Mucosa of descending colon (tissue), 3 donors: ENCODE data around the gene KSR1. TPM values are rescaled to one million over a fixed set of nuclear protein-coding genes. Genes with fewer than 3 reads are reported as not detected.

Experiments used
- ATAC-seq: fragments of 200-7000 bp; cut with Tn5 transposase; one replicate; pipeline ENCODE4 v1.9.1; 2020; ENCODE audit warnings: mild to moderate bottlenecking, moderate library complexity
- DNase-seq, 3 donors: peaks; one replicate each; pipeline ENCODE4 v3.0.0-alpha.2; 2020
- H3K36me3 ChIP-seq: fragments of 200-600 bp; one replicate; pipeline ENCODE4 v1.8.0; 2021; ENCODE audit warnings: low read depth, mild to moderate bottlenecking
- H3K4me1 ChIP-seq: fragments of 200-600 bp; one replicate; pipeline ENCODE4 v1.8.0; 2021; ENCODE audit warnings: low read depth, mild to moderate bottlenecking
- H3K4me3 ChIP-seq: fragments of 200-600 bp; one replicate; pipeline ENCODE4 v1.8.0; 2021; ENCODE audit warnings: mild to moderate bottlenecking
- H3K9me3 ChIP-seq: fragments of 200-600 bp; one replicate; pipeline ENCODE4 v1.8.0; 2021; ENCODE audit warnings: mild to moderate bottlenecking
- intact Hi-C, 2 donors: fragments of 100-400 bp; cut with DNase I in 1 of 2; cut with micrococcal nuclease in 1 of 2; formaldehyde crosslinking; loops; one replicate each; pipeline versions ENCODE4 v1.11.0 to v1.11.1; 2022; cut with DNase I, micrococcal nuclease
- total RNA-seq, 3 donors: library from RNA; stranded (reverse); fragmentation: NEBNext Ultra II Directional in 2 of 3; extraction: Animal tissue kit (Norgen Biotek cat#: 25700) in 2 of 3; gene quantifications; one replicate each; pipeline versions ENCODE4 v1.2.1 to v1.2.4, GENCODE V29; 2021 to 2023
- TF ChIP-seq, protein P1 (sequence below): fragments of 200-600 bp; IDR thresholded peaks from one replicate; pipeline ENCODE4 v1.8.0; 2022; ENCODE audit warnings: antibody characterized with exemption, mild to moderate bottlenecking
- donor health status: DM: no; HTN: no; CAD: no; lungs with moderate emphysema.
- donor health status: DM: no; HTN: no; CAD: no.
- donor health status: DM: no; HTN: yes; CAD: no.

KSR1 gene
- total RNA-seq, 3 donors from 2014 or later = 20.5 to 50.4 (median 21.3) TPM

- intact Hi-C loops = no loop called here
- Histone ChIP-seq H3K4me1 (no peaks in the 10 kb centered on the region), H3K9me3 (no peaks in the 10 kb centered on the region), H3K36me3 (no peaks in the 10 kb centered on the region), H3K4me3 (no peak overlapping the region)
- ATAC-seq = no peak
- TF ChIP-seq, protein P1, sequence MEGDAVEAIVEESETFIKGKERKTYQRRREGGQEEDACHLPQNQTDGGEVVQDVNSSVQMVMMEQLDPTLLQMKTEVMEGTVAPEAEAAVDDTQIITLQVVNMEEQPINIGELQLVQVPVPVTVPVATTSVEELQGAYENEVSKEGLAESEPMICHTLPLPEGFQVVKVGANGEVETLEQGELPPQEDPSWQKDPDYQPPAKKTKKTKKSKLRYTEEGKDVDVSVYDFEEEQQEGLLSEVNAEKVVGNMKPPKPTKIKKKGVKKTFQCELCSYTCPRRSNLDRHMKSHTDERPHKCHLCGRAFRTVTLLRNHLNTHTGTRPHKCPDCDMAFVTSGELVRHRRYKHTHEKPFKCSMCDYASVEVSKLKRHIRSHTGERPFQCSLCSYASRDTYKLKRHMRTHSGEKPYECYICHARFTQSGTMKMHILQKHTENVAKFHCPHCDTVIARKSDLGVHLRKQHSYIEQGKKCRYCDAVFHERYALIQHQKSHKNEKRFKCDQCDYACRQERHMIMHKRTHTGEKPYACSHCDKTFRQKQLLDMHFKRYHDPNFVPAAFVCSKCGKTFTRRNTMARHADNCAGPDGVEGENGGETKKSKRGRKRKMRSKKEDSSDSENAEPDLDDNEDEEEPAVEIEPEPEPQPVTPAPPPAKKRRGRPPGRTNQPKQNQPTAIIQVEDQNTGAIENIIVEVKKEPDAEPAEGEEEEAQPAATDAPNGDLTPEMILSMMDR = no peak
- DNase-seq = no peak
Observed at GRCh38 chr17:27548369-27548768, 92.1 kb downstream of the KSR1 start.

GRCh38 chr17:27549251-27549893 is 93.1 kb downstream of the KSR1 start:
- Histone ChIP-seq H3K4me3 (no peak overlapping the region), H3K36me3 (no peaks in the 10 kb centered on the region), H3K4me1 (no peaks in the 10 kb centered on the region), H3K9me3 (no peaks in the 10 kb centered on the region)
- no peak for ATAC-seq
- intact Hi-C loops = no loop called here
- TF ChIP-seq, protein P1 = no peak
- DNase-seq = no peak

GRCh38 chr17:27550291-27550930 is 94.2 kb downstream of the KSR1 start:
- no peak for DNase-seq
- no peaks in the 10 kb centered on the region for H3K9me3 ChIP-seq
- ATAC-seq = no peak
- H3K36me3 ChIP-seq = no peaks in the 10 kb centered on the region
- intact Hi-C loops = no loop called here
- H3K4me3 ChIP-seq = no peak overlapping the region
- no peaks in the 10 kb centered on the region for H3K4me1 ChIP-seq
- TF ChIP-seq, protein P1 = no peak

- intact Hi-C loops = no loop called here
- H3K4me3 ChIP-seq = no peak overlapping the region
- DNase-seq (no peak), ATAC-seq (no peak)
- no peaks in the 10 kb centered on the region for H3K9me3 ChIP-seq
- no peaks in the 10 kb centered on the region for H3K4me1 ChIP-seq
- no peaks in the 10 kb centered on the region for H3K36me3 ChIP-seq
- TF ChIP-seq, protein P1 = no peak
Observed at GRCh38 chr17:27550974-27551505, 94.8 kb downstream of the KSR1 start.

DNA sequence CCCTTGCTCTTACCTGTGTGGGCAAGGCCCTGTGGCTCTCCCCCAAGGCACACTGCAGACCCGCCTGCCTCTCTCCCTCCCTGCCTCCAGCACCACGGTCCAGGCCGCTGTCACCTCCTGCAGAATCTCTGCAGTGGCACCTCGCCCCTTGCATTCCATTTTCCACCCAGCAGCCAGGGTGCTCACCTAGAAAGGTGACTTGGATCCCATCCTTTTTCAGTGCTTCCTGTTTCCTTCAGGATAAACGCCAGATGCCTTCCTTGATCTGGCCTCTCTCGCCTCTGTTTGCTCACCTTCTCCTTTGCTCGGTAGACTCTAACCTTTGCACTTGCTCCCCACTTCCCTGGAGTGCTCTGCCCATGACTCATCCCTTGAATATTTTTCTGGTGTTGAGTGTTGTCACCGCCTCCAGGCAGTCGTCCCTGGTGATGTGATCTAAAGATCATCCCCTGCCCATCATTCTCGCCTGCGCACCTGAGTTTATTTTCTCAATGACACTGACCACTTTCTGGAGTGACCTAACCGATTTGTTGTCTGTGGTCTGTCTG is 95.5 kb downstream of the KSR1 start:
- no peak overlapping the region for H3K4me3 ChIP-seq
- ATAC-seq (peak; percentile 95), DNase-seq (peak in 2 of 3 donors; percentile 49 to 54)
- TF ChIP-seq, protein P1 = no peak
- H3K4me1 ChIP-seq = no peaks in the 10 kb centered on the region
- no peaks in the 10 kb centered on the region for H3K9me3 ChIP-seq
- intact Hi-C loops = no loop called here
- H3K36me3 ChIP-seq = no peaks in the 10 kb centered on the region
